Glutamatergic neuron (in vitro differentiated cells): ENCODE measurements around the gene ADGRD1. TPM values are rescaled to one million over a fixed set of nuclear protein-coding genes. Genes with fewer than 3 reads are reported as not detected.

Experiments used
- DNase-seq: peaks from one replicate; pipeline ENCODE4 v3.0.0; 2022
- H3K27ac Mint-ChIP-seq: one replicate; pipeline ENCODE4 v1.8.0; 2020; ENCODE audit warnings: mild to moderate bottlenecking, mixed read lengths, inconsistent platforms; ENCODE audit not compliant: unreplicated experiment
- H3K27me3 Mint-ChIP-seq: one replicate; pipeline ENCODE4 v1.8.0; 2020; ENCODE audit warnings: mild to moderate bottlenecking, moderate library complexity, mixed read lengths, inconsistent platforms; ENCODE audit not compliant: unreplicated experiment
- H3K36me3 Mint-ChIP-seq: one replicate; pipeline ENCODE4 v1.8.0; 2020; ENCODE audit warnings: mild to moderate bottlenecking, mixed read lengths, inconsistent platforms; ENCODE audit not compliant: unreplicated experiment
- H3K4me1 Mint-ChIP-seq: one replicate; pipeline ENCODE4 v1.8.0; 2020; ENCODE audit warnings: mild to moderate bottlenecking, low read depth, mixed read lengths, inconsistent platforms; ENCODE audit not compliant: unreplicated experiment
- H3K4me3 Mint-ChIP-seq: one replicate; pipeline ENCODE4 v1.8.0; 2020; ENCODE audit warnings: mild to moderate bottlenecking, mixed read lengths, inconsistent platforms; ENCODE audit not compliant: unreplicated experiment
- H3K9me3 Mint-ChIP-seq: one replicate; pipeline ENCODE4 v1.8.0; 2020; ENCODE audit warnings: mild to moderate bottlenecking, moderate library complexity, mixed read lengths, inconsistent platforms; ENCODE audit not compliant: unreplicated experiment
- total RNA-seq: library from RNA; stranded (reverse); fragmentation: NEBNext Ultra II Directional; extraction: Animal tissue kit (Norgen Biotek cat#: 25700); gene quantifications from one replicate; pipeline ENCODE4 v1.2.1, GENCODE V29; 2021; ENCODE audit not compliant: unreplicated experiment
- TF ChIP-seq, protein P1 (sequence below): fragments of 200-600 bp; sonication (generic); IDR thresholded peaks from one replicate; pipeline ENCODE4 v1.5.0; 2021; ENCODE audit not compliant: partially characterized antibody, unreplicated experiment

The ADGRD1 gene
- total RNA-seq, 1 donor from 2014 or later, result 0.96 TPM

DNA sequence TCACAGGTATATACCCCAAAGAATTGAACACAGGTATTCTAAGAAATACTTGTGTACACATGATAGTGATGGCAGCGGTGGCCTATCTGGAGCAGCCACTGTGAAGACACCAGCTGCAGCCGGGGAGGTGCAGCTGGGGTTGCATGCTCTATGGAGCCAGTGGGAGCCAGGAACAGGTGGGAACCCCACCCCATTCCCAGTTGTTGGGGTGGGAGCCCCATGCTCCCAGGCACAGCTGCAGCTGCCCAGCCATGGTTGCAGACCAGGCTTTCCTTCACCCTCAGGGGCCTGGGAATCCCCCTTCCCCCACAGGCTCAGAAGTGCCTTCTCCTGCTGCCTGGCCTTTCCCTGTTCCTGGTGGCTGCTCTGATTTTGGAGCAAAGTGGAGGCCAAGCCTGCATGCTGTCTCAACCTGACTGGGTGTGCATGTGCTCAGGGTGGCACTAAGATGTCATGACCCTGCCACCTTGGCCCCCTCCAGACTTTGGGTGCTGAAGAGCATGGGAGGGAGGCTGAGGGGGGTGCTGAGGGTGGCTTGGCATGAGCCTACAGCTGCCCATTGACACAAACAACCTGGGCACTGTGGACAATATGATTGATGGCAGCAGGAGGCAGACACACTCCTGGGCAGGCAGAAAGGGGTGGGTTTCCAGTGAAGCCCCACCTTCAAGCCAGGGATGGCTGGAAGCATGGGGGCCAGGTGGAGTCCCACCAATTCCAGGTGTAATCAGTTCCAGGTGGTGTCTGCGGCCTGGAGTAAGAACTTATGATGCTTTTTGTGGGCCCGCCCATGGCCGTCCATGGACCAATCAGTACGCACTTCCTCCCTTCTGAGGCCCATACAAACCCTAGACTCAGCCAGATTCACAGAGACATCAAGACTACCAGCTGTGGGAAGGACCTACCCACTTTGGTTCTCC is 234.7 kb downstream of the ADGRD1 start:
- Mint-ChIP-seq H3K4me1 (no peaks in the 10 kb centered on the region), H3K27ac (no peak overlapping the region), H3K4me3 (no peak overlapping the region), H3K27me3 (peaks cover 2% of the 10 kb centered on the region), H3K9me3 (peaks cover 10% of the 10 kb centered on the region), H3K36me3 (peaks cover 22% of the 10 kb centered on the region)
- no peak for DNase-seq
- TF ChIP-seq, protein P1, sequence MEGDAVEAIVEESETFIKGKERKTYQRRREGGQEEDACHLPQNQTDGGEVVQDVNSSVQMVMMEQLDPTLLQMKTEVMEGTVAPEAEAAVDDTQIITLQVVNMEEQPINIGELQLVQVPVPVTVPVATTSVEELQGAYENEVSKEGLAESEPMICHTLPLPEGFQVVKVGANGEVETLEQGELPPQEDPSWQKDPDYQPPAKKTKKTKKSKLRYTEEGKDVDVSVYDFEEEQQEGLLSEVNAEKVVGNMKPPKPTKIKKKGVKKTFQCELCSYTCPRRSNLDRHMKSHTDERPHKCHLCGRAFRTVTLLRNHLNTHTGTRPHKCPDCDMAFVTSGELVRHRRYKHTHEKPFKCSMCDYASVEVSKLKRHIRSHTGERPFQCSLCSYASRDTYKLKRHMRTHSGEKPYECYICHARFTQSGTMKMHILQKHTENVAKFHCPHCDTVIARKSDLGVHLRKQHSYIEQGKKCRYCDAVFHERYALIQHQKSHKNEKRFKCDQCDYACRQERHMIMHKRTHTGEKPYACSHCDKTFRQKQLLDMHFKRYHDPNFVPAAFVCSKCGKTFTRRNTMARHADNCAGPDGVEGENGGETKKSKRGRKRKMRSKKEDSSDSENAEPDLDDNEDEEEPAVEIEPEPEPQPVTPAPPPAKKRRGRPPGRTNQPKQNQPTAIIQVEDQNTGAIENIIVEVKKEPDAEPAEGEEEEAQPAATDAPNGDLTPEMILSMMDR, result no peak

DNA sequence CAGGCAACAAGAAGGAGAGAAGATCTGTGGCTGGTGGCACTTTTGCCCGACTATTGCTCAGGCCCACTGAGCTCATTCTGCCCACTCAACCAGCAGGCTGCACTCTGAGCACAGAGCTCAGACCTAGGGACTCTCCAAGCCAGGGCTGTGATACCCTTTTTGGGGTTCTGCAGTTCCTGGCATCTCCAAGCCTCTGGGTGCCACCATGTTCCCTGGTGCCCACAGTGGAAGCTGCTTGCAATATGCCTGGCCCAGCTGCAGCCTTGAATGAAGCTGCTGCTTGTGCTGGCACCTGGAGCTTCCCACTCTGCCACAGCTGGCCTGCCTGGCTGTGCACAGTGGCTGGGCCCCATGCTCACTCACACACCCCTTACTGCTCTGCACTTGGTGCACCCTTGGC is 236.1 kb downstream of the ADGRD1 start:
- TF ChIP-seq, protein P1, result no peak
- peaks cover 4% of the 10 kb centered on the region for H3K27me3 Mint-ChIP-seq
- H3K9me3 Mint-ChIP-seq, result peaks cover 10% of the 10 kb centered on the region
- H3K4me1 Mint-ChIP-seq, result no peaks in the 10 kb centered on the region
- no peak overlapping the region for H3K27ac Mint-ChIP-seq
- no peak for DNase-seq
- H3K4me3 Mint-ChIP-seq, result no peak overlapping the region
- peaks cover 17% of the 10 kb centered on the region for H3K36me3 Mint-ChIP-seq

DNA sequence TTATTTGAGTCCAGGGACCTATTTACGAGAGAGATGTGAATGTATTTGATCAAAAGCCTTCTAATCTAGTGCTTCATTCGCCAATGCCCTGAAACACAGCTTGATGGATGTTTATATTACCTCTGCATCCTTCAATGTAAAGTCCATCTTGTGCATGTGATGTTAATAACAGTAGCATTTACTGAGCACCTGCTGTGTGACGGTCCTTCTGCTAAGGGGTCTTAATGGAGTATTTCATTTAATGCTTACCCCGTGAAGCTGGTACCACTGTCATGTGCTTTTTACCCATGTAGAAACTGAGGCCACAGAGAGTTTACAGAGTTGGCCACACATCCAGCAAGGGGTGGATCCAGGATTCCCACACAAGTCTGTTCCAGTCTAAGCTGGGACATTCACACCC is 237.3 kb downstream of the ADGRD1 start:
- Mint-ChIP-seq H3K27me3 (peaks cover 4% of the 10 kb centered on the region), H3K4me1 (no peaks in the 10 kb centered on the region), H3K27ac (no peak overlapping the region), H3K4me3 (no peak overlapping the region), H3K36me3 (peaks cover 12% of the 10 kb centered on the region), H3K9me3 (peaks cover 5% of the 10 kb centered on the region)
- DNase-seq, result no peak
- TF ChIP-seq, protein P1, result no peak

Other genes with a start within 250 kb of the ADGRD1 start
- 20.5 TPM for gene RIMBP2, start 237.6 kb upstream of the ADGRD1 start, total RNA-seq
- gene STX2, start 114.7 kb upstream of the ADGRD1 start, total RNA-seq, result 76.5 TPM
- gene RAN, start 81.8 kb upstream of the ADGRD1 start, total RNA-seq, result 766 TPM